Liver (tissue), 3 donors: ENCODE measurements around the gene NR6A1.

Source experiments
- ATF3 ChIP-seq: IDR thresholded peaks from 2 replicates; pipeline ENCODE4 v1.6.1; 2016; ENCODE audit warnings: antibody characterized with exemption
- CTCF ChIP-seq: fragments of 150-350 bp; IDR thresholded peaks from 2 replicates; pipeline ENCODE4 v1.5.1; 2017; ENCODE audit warnings: improper control_type of control experiment, low read depth, low read length; ENCODE audit not compliant: missing input control
- EGR1 ChIP-seq, 2 donors: IDR thresholded peaks; 2 replicates each; pipeline ENCODE4 v1.6.1; 2016 to 2018; ENCODE audit warnings: antibody characterized with exemption in 2 of 2, low read depth in 2 of 2
- FOXA2 ChIP-seq: IDR thresholded peaks from 2 replicates; pipeline ENCODE4 v1.6.1; 2016; ENCODE audit warnings: antibody characterized with exemption
- HNF4A ChIP-seq, 2 donors: conservative IDR thresholded peaks; 2 replicates each; pipeline ENCODE4 v1.6.1; 2016; ENCODE audit warnings: antibody characterized with exemption in 2 of 2, mild to moderate bottlenecking in 2 of 2
- JUND ChIP-seq, 2 donors: IDR thresholded peaks; 2 replicates each; pipeline ENCODE4 v1.6.1; 2016; ENCODE audit warnings: antibody characterized with exemption in 2 of 2
- NR2F2 ChIP-seq: IDR thresholded peaks from 2 replicates; pipeline ENCODE4 v1.6.1; 2016; ENCODE audit warnings: antibody characterized with exemption
- RAD21 ChIP-seq, 2 donors: IDR thresholded peaks; 2 replicates each; pipeline ENCODE4 v1.6.1; 2016; ENCODE audit warnings: antibody characterized with exemption in 2 of 2, mild to moderate bottlenecking in 2 of 2
- RXRA ChIP-seq, 2 donors: IDR thresholded peaks; 2 replicates each; pipeline ENCODE4 v1.6.1; 2017 to 2018; ENCODE audit warnings: antibody characterized with exemption in 2 of 2, mild to moderate bottlenecking in 1 of 2
- SP1 ChIP-seq: IDR thresholded peaks from 2 replicates; pipeline ENCODE4 v1.6.1; 2018; ENCODE audit warnings: antibody characterized with exemption, mild to moderate bottlenecking
- YY1 ChIP-seq: IDR thresholded peaks from 2 replicates; pipeline ENCODE4 v1.6.1; 2016; ENCODE audit warnings: antibody characterized with exemption, mild to moderate bottlenecking
- TF ChIP-seq, protein P1 (sequence below): IDR thresholded peaks from 2 replicates; pipeline ENCODE4 v1.6.1; 2016; ENCODE audit warnings: antibody characterized with exemption, mild to moderate bottlenecking
- donor health status: healthy.
- donor health status: healthy.

DNA sequence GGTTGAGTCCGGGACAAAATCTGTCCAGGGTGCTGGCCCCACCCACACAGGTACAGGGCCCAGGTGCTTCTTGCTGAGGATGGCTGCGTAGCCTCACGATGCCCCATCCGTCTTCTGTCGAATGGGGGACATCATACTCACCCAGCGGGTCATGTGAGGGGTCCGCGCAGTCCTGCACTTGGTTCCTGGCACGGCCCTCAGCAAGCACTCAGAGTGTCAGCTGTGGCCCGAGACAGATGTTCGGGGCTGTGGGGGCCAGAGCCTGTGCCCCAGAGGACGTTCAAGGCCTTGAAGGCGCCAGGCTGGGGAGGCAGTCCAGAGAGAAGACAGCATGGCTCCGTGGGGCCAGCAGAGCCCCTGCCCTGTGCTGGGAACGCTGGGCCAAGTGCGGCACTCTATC lies 291.7 kb downstream of the NR6A1 start:
- TF ChIP-seq EGR1 (IDR thresholded peaks at IDR 0.05; ENCODE audit: low read depth in 2 of 2): no peak
- no peak for TF ChIP-seq CTCF
- no peak for TF ChIP-seq JUND (IDR thresholded peaks at IDR 0.05)
- TF ChIP-seq YY1: no peak
- TF ChIP-seq, protein P1, sequence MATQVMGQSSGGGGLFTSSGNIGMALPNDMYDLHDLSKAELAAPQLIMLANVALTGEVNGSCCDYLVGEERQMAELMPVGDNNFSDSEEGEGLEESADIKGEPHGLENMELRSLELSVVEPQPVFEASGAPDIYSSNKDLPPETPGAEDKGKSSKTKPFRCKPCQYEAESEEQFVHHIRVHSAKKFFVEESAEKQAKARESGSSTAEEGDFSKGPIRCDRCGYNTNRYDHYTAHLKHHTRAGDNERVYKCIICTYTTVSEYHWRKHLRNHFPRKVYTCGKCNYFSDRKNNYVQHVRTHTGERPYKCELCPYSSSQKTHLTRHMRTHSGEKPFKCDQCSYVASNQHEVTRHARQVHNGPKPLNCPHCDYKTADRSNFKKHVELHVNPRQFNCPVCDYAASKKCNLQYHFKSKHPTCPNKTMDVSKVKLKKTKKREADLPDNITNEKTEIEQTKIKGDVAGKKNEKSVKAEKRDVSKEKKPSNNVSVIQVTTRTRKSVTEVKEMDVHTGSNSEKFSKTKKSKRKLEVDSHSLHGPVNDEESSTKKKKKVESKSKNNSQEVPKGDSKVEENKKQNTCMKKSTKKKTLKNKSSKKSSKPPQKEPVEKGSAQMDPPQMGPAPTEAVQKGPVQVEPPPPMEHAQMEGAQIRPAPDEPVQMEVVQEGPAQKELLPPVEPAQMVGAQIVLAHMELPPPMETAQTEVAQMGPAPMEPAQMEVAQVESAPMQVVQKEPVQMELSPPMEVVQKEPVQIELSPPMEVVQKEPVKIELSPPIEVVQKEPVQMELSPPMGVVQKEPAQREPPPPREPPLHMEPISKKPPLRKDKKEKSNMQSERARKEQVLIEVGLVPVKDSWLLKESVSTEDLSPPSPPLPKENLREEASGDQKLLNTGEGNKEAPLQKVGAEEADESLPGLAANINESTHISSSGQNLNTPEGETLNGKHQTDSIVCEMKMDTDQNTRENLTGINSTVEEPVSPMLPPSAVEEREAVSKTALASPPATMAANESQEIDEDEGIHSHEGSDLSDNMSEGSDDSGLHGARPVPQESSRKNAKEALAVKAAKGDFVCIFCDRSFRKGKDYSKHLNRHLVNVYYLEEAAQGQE: no peak
- no peak for TF ChIP-seq NR2F2
- TF ChIP-seq RXRA (IDR thresholded peaks at IDR 0.05): no peak
- TF ChIP-seq ATF3: no peak
- TF ChIP-seq SP1: no peak
- no peak for TF ChIP-seq RAD21 (IDR thresholded peaks at IDR 0.05)
- TF ChIP-seq FOXA2: no peak
- no peak for TF ChIP-seq HNF4A (conservative IDR thresholded peaks at IDR 0.05)
